Measurements from ENCODE around the gene ZSCAN23. TPM values are rescaled to one million over a fixed set of nuclear protein-coding genes. Genes with fewer than 3 reads are reported as not detected.

Gene ZSCAN23
- total and polyA plus RNA-seq, 9 of the 15 experiments (the other 6 are each of a cell fraction or from before 2014, with no cell fraction given): 0.05 to 0.29 (median 0.21) TPM; not detected in 1

GRCh38 chr6:28489366-28490204 lies 46.3 kb upstream of the ZSCAN23 start (continued):
- TF ChIP-seq CHD7 (IDR thresholded peaks at IDR 0.05; ENCODE audit: low read depth, low read length) (no peak), CEBPG (CRISPR knock-in tag; IDR thresholded peaks at IDR 0.05) (0 out of 2 replicates have a peak, but pooled peaks have one; percentile 6), CEBPG (tag; conservative IDR thresholded peaks at IDR 0.05 in 1 of 2, IDR thresholded peaks at IDR 0.05 in 1 of 2) (no peak; a peak in 1 of 4 replicates), DACH1 (IDR thresholded peaks at IDR 0.05; ENCODE audit: partially characterized antibody) (no peak), ZNF143 (CRISPR knock-in tag; IDR thresholded peaks at IDR 0.05) (no peak), SREBF2 (CRISPR knock-in tag; IDR thresholded peaks at IDR 0.05) (no peak), GATAD2A (IDR thresholded peaks at IDR 0.05) (peak; percentile 43; the same call in 1 of the 2 replicates), MBD2 (IDR thresholded peaks at IDR 0.05; ENCODE audit: borderline replicate concordance, low read depth) (no peak; the same call in 1 of the 2 replicates), ZSCAN29 (IDR thresholded peaks at IDR 0.05) (peak; percentile 77; the same call in 1 of the 2 replicates), KDM2B (CRISPR knock-in tag; IDR thresholded peaks at IDR 0.05) (0 out of 2 replicates have a peak, but pooled peaks have one; percentile 20), NFE2 (IDR thresholded peaks at IDR 0.05; ENCODE audit: low read depth) (no peak; the same call in 1 of the 2 replicates), MED1 (CRISPR knock-in tag; IDR thresholded peaks at IDR 0.05; ENCODE audit: borderline replicate concordance) (no peak), CLOCK (CRISPR knock-in tag; IDR thresholded peaks at IDR 0.05; ENCODE audit: borderline replicate concordance) (no peak), POLR3A (IDR thresholded peaks at IDR 0.05; ENCODE audit: borderline replicate concordance, extremely low read depth, insufficient read depth, insufficient read length) (no peak)
